MM.1S (cell line): Measurements from ENCODE around the gene APOBEC3B.

Experiments used
- EZH2 ChIP-seq: fragments of 300-600 bp; sonication (generic); optimal IDR thresholded peaks from 2 replicates; pipeline ENCODE3; 2017; ENCODE audit warnings: low read depth, mild to moderate bottlenecking, antibody characterized with exemption, low read length, mixed read lengths
- TF ChIP-seq, protein P1 (sequence below): fragments of 300-600 bp; sonication (generic); IDR thresholded peaks from 2 replicates; pipeline ENCODE4 v1.5.1; 2016; ENCODE audit warnings: antibody characterized with exemption, low read length, mixed read lengths

DNA sequence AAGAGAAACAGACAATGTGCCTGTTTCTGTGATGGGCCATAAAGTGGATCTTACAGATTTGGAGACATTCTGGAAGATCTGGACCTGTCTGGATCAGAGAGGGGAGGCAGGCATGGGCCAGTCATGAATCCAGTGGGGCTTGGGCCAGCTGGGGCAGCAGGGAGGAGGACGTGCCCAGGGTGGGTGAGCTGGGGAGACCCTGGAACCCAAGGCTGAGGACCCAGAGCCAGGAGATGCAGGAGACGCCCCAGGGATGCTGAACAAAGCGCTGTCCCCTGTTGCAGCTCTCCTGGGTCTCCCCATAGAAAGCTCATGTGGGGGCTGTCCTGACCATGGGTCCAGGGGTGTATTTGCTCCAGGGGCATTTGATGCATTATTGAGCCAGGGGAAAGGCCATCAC is 26.2 kb upstream of the APOBEC3B start:
- TF ChIP-seq, protein P1, sequence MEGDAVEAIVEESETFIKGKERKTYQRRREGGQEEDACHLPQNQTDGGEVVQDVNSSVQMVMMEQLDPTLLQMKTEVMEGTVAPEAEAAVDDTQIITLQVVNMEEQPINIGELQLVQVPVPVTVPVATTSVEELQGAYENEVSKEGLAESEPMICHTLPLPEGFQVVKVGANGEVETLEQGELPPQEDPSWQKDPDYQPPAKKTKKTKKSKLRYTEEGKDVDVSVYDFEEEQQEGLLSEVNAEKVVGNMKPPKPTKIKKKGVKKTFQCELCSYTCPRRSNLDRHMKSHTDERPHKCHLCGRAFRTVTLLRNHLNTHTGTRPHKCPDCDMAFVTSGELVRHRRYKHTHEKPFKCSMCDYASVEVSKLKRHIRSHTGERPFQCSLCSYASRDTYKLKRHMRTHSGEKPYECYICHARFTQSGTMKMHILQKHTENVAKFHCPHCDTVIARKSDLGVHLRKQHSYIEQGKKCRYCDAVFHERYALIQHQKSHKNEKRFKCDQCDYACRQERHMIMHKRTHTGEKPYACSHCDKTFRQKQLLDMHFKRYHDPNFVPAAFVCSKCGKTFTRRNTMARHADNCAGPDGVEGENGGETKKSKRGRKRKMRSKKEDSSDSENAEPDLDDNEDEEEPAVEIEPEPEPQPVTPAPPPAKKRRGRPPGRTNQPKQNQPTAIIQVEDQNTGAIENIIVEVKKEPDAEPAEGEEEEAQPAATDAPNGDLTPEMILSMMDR = no peak
- TF ChIP-seq EZH2 = no peak
